Neuronal stem cell (in vitro differentiated cells): Measurements from ENCODE around the gene RSPH1.

Source experiments
- DNase-seq: peaks from one replicate; pipeline ENCODE4 v3.0.0-alpha.2; 2013; ENCODE audit warnings: low spot score
- H2AFZ ChIP-seq: one replicate; pipeline ENCODE4 v1.6.1; 2013; ENCODE audit warnings: mild to moderate bottlenecking, low read length, inconsistent platforms
- H2AK5ac ChIP-seq: 2 replicates; pipeline ENCODE4 v1.6.1; 2013; ENCODE audit warnings: low read depth, mild to moderate bottlenecking, inconsistent platforms, low read length, moderate library complexity, mixed read lengths
- H2BK120ac ChIP-seq: 2 replicates; pipeline ENCODE4 v1.6.1; 2013; ENCODE audit warnings: low read depth, mild to moderate bottlenecking, inconsistent platforms, low read length, moderate library complexity, mixed read lengths
- H2BK12ac ChIP-seq: one replicate; pipeline ENCODE4 v1.6.1; 2013; ENCODE audit warnings: low read length, inconsistent platforms
- H2BK15ac ChIP-seq: 2 replicates; pipeline ENCODE4 v1.6.1; 2013; ENCODE audit warnings: mild to moderate bottlenecking, low read length, inconsistent platforms, mixed read lengths
- H2BK5ac ChIP-seq: one replicate; pipeline ENCODE4 v1.6.1; 2013; ENCODE audit warnings: inconsistent platforms, mild to moderate bottlenecking, low read length, moderate library complexity
- H3K14ac ChIP-seq: one replicate; pipeline ENCODE4 v1.6.1; 2013; ENCODE audit warnings: low read length, inconsistent platforms
- H3K18ac ChIP-seq: 2 replicates; pipeline ENCODE4 v1.6.1; 2013; ENCODE audit warnings: low read length, inconsistent platforms
- H3K23ac ChIP-seq: 2 replicates; pipeline ENCODE4 v1.6.1; 2013; ENCODE audit warnings: low read depth, mild to moderate bottlenecking, mixed read lengths, low read length, inconsistent platforms; ENCODE audit not compliant: poor library complexity
- H3K27ac ChIP-seq: replicated peaks from 3 replicates; pipeline ENCODE4 v1.5.1; 2013; ENCODE audit warnings: low read length, inconsistent platforms
- H3K27me3 ChIP-seq, 3 experiments: 2 replicates each; pipeline ENCODE4 v1.6.1; 2013; ENCODE audit warnings: low read length in 3 of 3, mild to moderate bottlenecking in 2 of 3, inconsistent platforms in 1 of 3, low read depth in 1 of 3, mixed read lengths in 1 of 3, moderate library complexity in 1 of 3; ENCODE audit not compliant: control insufficient read depth in 3 of 3, insufficient read depth in 3 of 3
- H3K36me3 ChIP-seq, 2 donors: replicated peaks in 1 of 2; 2 replicates each; pipeline ENCODE4 v1.6.1; 2013; ENCODE audit warnings: low read length in 2 of 2; ENCODE audit not compliant: control insufficient read depth in 2 of 2, insufficient read depth in 2 of 2
- H3K4ac ChIP-seq: 2 replicates; pipeline ENCODE4 v1.6.1; 2013; ENCODE audit warnings: inconsistent platforms, mild to moderate bottlenecking, low read length, moderate library complexity
- H3K4me1 ChIP-seq, 2 donors: 1 replicate in 1 of 2; 2 replicates in 1 of 2; pipeline ENCODE4 v1.6.1; 2013; ENCODE audit warnings: low read length in 2 of 2, low read depth in 1 of 2; ENCODE audit not compliant: control insufficient read depth in 2 of 2, insufficient read depth in 1 of 2
- H3K4me2 ChIP-seq: one replicate; pipeline ENCODE4 v1.6.1; 2013; ENCODE audit warnings: mild to moderate bottlenecking, low read length, inconsistent platforms; ENCODE audit not compliant: insufficient read depth, poor library complexity, severe bottlenecking
- H3K4me3 ChIP-seq, 2 donors: 2 replicates each; pipeline ENCODE4 v1.5.1; 2013; ENCODE audit warnings: low read length in 2 of 2, mild to moderate bottlenecking in 2 of 2, inconsistent platforms in 1 of 2, moderate library complexity in 1 of 2
- H3K79me1 ChIP-seq: one replicate; pipeline ENCODE4 v1.6.1; 2013; ENCODE audit warnings: low read depth, mild to moderate bottlenecking, inconsistent platforms, low read length, moderate library complexity
- H3K9ac ChIP-seq: one replicate; pipeline ENCODE4 v1.6.1; 2013; ENCODE audit warnings: mild to moderate bottlenecking, low read depth, low read length, inconsistent platforms; ENCODE audit not compliant: poor library complexity
- H3K9me3 ChIP-seq, 2 donors: replicated peaks in 1 of 2; 2 replicates each; pipeline versions ENCODE3 to v1.6.1; 2013; ENCODE audit warnings: low read length in 2 of 2, mild to moderate bottlenecking in 2 of 2, inconsistent platforms in 1 of 2, low read depth in 1 of 2, mixed read lengths in 1 of 2, moderate library complexity in 1 of 2; ENCODE audit not compliant: control insufficient read depth in 2 of 2, insufficient read depth in 1 of 2
- H4K8ac ChIP-seq: one replicate; pipeline ENCODE4 v1.6.1; 2013; ENCODE audit warnings: low read depth, mild to moderate bottlenecking, inconsistent platforms, low read length, moderate library complexity
- H4K91ac ChIP-seq: one replicate; pipeline ENCODE4 v1.6.1; 2013; ENCODE audit warnings: low read length, low read depth, mild to moderate bottlenecking, inconsistent platforms; ENCODE audit not compliant: poor library complexity
- WGBS, 2 donors: extraction: QIAGEN DNeasy Blood & Tissue Kit; methylation state at CpG; one replicate each; pipeline ENCODE4 v1.1.7; 2013; ENCODE audit warnings: missing lambda C conversion rate in 2 of 2, mixed read lengths in 1 of 2; ENCODE audit not compliant: insufficient read length in 2 of 2, insufficient replicate concordance in 1 of 2; ENCODE audit errors: extremely low coverage in 2 of 2; 5-methylcytosine and 5-hydroxymethylcytosine counted together

RSPH1 gene

DNA sequence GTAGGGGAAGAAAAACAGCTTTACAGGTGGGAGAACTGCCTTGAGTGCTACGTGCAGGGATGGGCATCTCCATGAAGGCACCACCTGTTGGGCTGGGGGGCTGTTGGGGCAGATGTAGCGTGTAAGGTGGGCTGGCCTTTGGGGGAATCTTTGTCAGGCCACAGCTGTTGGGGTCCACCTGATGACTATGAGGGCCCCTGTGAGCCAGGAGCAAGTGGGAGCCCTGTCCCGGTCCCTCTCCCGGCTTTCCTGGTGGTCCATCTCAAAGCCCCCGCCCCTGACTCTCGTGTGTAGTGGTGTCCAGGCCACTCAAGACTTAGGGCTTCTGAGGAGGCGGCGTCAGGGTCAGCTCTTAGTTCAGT, 31.1 kb upstream of the RSPH1 start:
- Histone ChIP-seq H3K36me3 (no peaks in the 10 kb centered on the region), H3K9me3 (no peaks in the 10 kb centered on the region), H3K4me3 (no peak overlapping the region), H3K23ac (no peak overlapping the region), H2BK5ac (peak overlapping the region; percentile 77), H3K27me3 (peaks cover 0 to 49% (median 0%) of the 10 kb centered on the region in 3 experiments), H3K4me2 (no peak overlapping the region), H2AK5ac (peak overlapping the region; percentile 73), H2BK12ac (no peak overlapping the region), H2BK120ac (no peak overlapping the region), H3K4ac (no peak overlapping the region), H2BK15ac (peak overlapping the region; percentile 45), H3K79me1 (no peaks in the 10 kb centered on the region), H2AFZ (no peak overlapping the region), H3K27ac (no peak overlapping the region), H3K18ac (no peak overlapping the region), H4K91ac (no peak overlapping the region), H3K9ac (no peak overlapping the region), H3K4me1 (peaks cover 14 to 22% of the 10 kb centered on the region in 2 donors), H3K14ac (no peak overlapping the region), H4K8ac (no peak overlapping the region)
- WGBS, 2 donors, result no CpG with 5 or more reads among the region's 8 CpGs
- DNase-seq, result no peak

DNA sequence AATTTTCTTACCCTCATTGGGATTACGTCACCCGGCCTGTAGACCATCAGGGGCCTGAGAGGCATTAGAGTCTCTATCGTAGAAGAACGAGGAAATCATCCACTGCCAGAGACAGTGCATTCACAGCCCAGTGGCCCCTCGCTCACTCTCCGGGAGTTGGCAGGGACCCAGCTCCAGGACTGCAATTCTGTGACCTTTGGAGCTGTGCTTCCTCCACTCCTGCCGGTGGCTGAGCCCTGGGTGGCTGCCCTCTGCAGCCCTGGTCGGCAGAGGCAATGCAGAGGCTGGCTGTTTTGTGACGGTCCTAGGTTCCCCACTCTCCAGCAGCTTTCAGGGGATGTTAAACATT, 30.3 kb upstream of the RSPH1 start:
- H2BK5ac ChIP-seq, result no peak overlapping the region
- H3K27ac ChIP-seq, result no peak overlapping the region
- H3K27me3 ChIP-seq, result peaks cover 0 to 48% (median 0%) of the 10 kb centered on the region in 3 experiments
- no peak overlapping the region for H3K18ac ChIP-seq
- H3K9ac ChIP-seq, result no peak overlapping the region
- no peak overlapping the region for H4K91ac ChIP-seq
- H3K9me3 ChIP-seq, result no peaks in the 10 kb centered on the region
- H3K4ac ChIP-seq, result no peak overlapping the region
- no peak overlapping the region for H3K4me3 ChIP-seq
- no peak overlapping the region for H2BK120ac ChIP-seq
- H2AK5ac ChIP-seq, result no peak overlapping the region
- no peak overlapping the region for H3K23ac ChIP-seq
- no peaks in the 10 kb centered on the region for H3K79me1 ChIP-seq
- H3K4me1 ChIP-seq, result peaks cover 14 to 22% of the 10 kb centered on the region in 2 donors
- no CpG with 5 or more reads among the region's 9 CpGs for WGBS, 2 donors
- no peak overlapping the region for H3K4me2 ChIP-seq
- DNase-seq, result no peak
- H2BK15ac ChIP-seq, result no peak overlapping the region
- H3K14ac ChIP-seq, result no peak overlapping the region
- no peak overlapping the region for H4K8ac ChIP-seq
- no peak overlapping the region for H2AFZ ChIP-seq
- no peak overlapping the region for H2BK12ac ChIP-seq
- no peaks in the 10 kb centered on the region for H3K36me3 ChIP-seq

GRCh38 chr21:42525676-42526378, 29.8 kb upstream of the RSPH1 start:
- H3K4me3 ChIP-seq, result no peak overlapping the region

DNA sequence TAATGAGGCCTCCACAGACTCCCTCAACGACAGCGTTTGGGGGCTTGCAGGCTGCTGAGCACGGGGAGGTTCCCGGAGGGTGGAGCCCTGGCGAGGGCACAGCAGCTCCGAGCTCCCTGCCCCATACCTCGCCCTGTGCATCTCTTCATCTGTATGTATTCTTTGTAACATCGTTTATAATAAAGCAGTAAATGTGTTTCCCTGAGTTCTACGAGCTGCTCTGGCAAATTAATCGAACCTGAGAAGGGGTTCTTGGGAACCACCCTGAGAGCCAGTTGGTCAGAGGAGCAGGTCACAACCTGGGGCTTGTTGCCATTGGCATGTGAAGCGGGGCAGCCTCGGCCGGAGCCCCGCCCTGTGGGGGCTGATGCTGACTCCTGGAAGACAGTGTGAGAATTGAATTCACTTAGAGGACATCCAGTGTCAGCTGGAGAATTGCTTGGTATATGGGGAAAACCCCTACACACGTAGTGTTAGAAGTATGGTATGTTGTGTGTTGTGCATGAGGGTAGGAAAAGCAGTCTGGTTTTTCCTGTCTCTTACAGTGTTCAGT, 29.1 kb upstream of the RSPH1 start:
- Histone ChIP-seq H4K8ac (no peak overlapping the region), H3K4me3 (peak overlapping the region; percentile 21 to 58), H2AK5ac (no peak overlapping the region), H3K27me3 (peaks cover 0 to 52% (median 0%) of the 10 kb centered on the region in 3 experiments), H3K27ac (peak overlapping the region; percentile 60), H2BK12ac (no peak overlapping the region), H2BK15ac (peak overlapping the region; percentile 77), H3K79me1 (no peaks in the 10 kb centered on the region), H3K14ac (no peak overlapping the region), H2AFZ (peak overlapping the region; percentile 67), H2BK5ac (no peak overlapping the region), H3K36me3 (no peaks in the 10 kb centered on the region), H3K4ac (no peak overlapping the region), H3K23ac (no peak overlapping the region), H3K4me1 (peaks cover 14 to 15% of the 10 kb centered on the region in 2 donors), H4K91ac (no peak overlapping the region), H3K9me3 (no peaks in the 10 kb centered on the region), H3K9ac (no peak overlapping the region), H3K18ac (peak overlapping the region; percentile 90), H3K4me2 (peak overlapping the region; percentile 46), H2BK120ac (no peak overlapping the region)
- DNase-seq, result no peak
- no CpG with 5 or more reads among the region's 15 CpGs for WGBS, 2 donors

More at GRCh38 chr21:42525676-42526378, 29.8 kb upstream of the RSPH1 start:
- Histone ChIP-seq H2AFZ (no peak overlapping the region), H3K14ac (no peak overlapping the region), H2BK120ac (no peak overlapping the region), H2AK5ac (no peak overlapping the region), H2BK15ac (no peak overlapping the region), H3K4me1 (peaks cover 14 to 20% of the 10 kb centered on the region in 2 donors), H3K27me3 (peaks cover 0 to 48% (median 0%) of the 10 kb centered on the region in 3 experiments), H3K9me3 (no peaks in the 10 kb centered on the region), H3K79me1 (no peaks in the 10 kb centered on the region), H3K4ac (no peak overlapping the region), H3K4me2 (no peak overlapping the region), H3K27ac (no peak overlapping the region), H3K18ac (no peak overlapping the region), H4K8ac (no peak overlapping the region), H2BK12ac (no peak overlapping the region), H3K23ac (no peak overlapping the region), H3K36me3 (no peaks in the 10 kb centered on the region), H4K91ac (no peak overlapping the region), H2BK5ac (no peak overlapping the region), H3K9ac (no peak overlapping the region)
- no CpG with 5 or more reads among the region's 9 CpGs for WGBS, 2 donors
- DNase-seq, result no peak
